ENCODE measurements around the gene NTF3.

Gene NTF3

DNA sequence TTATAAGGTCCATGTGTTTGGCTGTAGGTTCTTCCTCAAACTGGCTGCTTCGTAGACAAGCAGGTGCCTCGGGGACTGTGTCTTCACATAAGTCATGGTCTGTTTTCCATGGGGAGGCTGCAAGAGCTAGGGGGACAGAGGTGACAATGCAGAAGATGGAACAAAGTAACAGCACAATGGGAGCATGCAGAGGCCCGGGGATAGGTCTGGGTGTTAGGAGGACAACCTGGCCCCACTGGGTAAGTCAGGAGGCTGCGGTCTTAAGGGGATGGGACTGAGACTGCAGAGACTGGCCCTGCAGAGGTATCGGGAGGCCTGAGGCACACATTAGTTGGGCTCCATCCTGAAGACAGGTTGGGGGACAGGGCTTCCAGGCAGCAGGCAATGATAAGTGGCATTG lies 88.9 kb downstream of the NTF3 start:
- H3K4me2 ChIP-seq (ENCODE audit: low read depth, low read length, poor library complexity, severe bottlenecking) = no peak overlapping the region
- no peaks in the 10 kb centered on the region for H3K4me1 ChIP-seq (ENCODE audit: insufficient read depth, low read length, poor library complexity, severe bottlenecking)
- TF ChIP-seq EZH2phosphoT487 (IDR thresholded peaks at IDR 0.05; ENCODE audit: borderline replicate concordance) (no peak), CTCF (conservative IDR thresholded peaks at IDR 0.05; ENCODE audit: low read length) (no peak)
- H2AFZ ChIP-seq (ENCODE audit: low read length) = no peak overlapping the region
- no peaks in the 10 kb centered on the region for H3K27me3 ChIP-seq (ENCODE audit: insufficient read depth, low read length, poor library complexity, severe bottlenecking)
- no peaks in the 10 kb centered on the region for H3K9me2 ChIP-seq (replicated peaks; ENCODE audit: low read depth, low read length)
- H3K4me3 ChIP-seq (ENCODE audit: low read length, poor library complexity, severe bottlenecking) = no peak overlapping the region
- no peaks in the 10 kb centered on the region for H3K79me2 ChIP-seq (ENCODE audit: insufficient read depth, low read length)
- no peaks in the 10 kb centered on the region for H3K9me3 ChIP-seq (ENCODE audit: insufficient read depth, low read depth, low read length)
- no peaks in the 10 kb centered on the region for H4K20me1 ChIP-seq (ENCODE audit: insufficient read depth, low read length, poor library complexity, severe bottlenecking)
- no peaks in the 10 kb centered on the region for H3K36me3 ChIP-seq (ENCODE audit: insufficient read depth, low read length)
- no peak overlapping the region for H3K9ac ChIP-seq (ENCODE audit: low read depth, low read length, poor library complexity, severe bottlenecking)
- H3F3A ChIP-seq (ENCODE audit: low read depth) = no peaks in the 10 kb centered on the region

- Histone ChIP-seq H3K79me2 (ENCODE audit: insufficient read depth, low read length) (no peaks in the 10 kb centered on the region), H4K20me1 (ENCODE audit: insufficient read depth, low read length, poor library complexity, severe bottlenecking) (no peaks in the 10 kb centered on the region), H3K27me3 (ENCODE audit: insufficient read depth, low read length, poor library complexity, severe bottlenecking) (no peaks in the 10 kb centered on the region), H3K9ac (ENCODE audit: low read depth, low read length, poor library complexity, severe bottlenecking) (no peak overlapping the region), H3K9me3 (ENCODE audit: insufficient read depth, low read depth, low read length) (no peaks in the 10 kb centered on the region), H2AFZ (ENCODE audit: low read length) (no peak overlapping the region), H3K4me1 (ENCODE audit: insufficient read depth, low read length, poor library complexity, severe bottlenecking) (no peaks in the 10 kb centered on the region), H3F3A (ENCODE audit: low read depth) (no peaks in the 10 kb centered on the region), H3K4me2 (ENCODE audit: low read depth, low read length, poor library complexity, severe bottlenecking) (no peak overlapping the region), H3K9me2 (replicated peaks; ENCODE audit: low read depth, low read length) (no peaks in the 10 kb centered on the region), H3K4me3 (ENCODE audit: low read length, poor library complexity, severe bottlenecking) (no peak overlapping the region), H3K36me3 (ENCODE audit: insufficient read depth, low read length) (no peaks in the 10 kb centered on the region)
- no peak for TF ChIP-seq CTCF (conservative IDR thresholded peaks at IDR 0.05; ENCODE audit: low read length)
- TF ChIP-seq EZH2phosphoT487 (IDR thresholded peaks at IDR 0.05; ENCODE audit: borderline replicate concordance) = no peak
Measured at GRCh38 chr12:5521456-5522325, 89.8 kb downstream of the NTF3 start.

- Histone ChIP-seq H3K9ac (ENCODE audit: low read depth, low read length, poor library complexity, severe bottlenecking) (no peak overlapping the region), H3K4me1 (ENCODE audit: insufficient read depth, low read length, poor library complexity, severe bottlenecking) (no peaks in the 10 kb centered on the region), H3K36me3 (ENCODE audit: insufficient read depth, low read length) (no peaks in the 10 kb centered on the region), H3K27me3 (ENCODE audit: insufficient read depth, low read length, poor library complexity, severe bottlenecking) (no peaks in the 10 kb centered on the region), H3K9me2 (replicated peaks; ENCODE audit: low read depth, low read length) (no peaks in the 10 kb centered on the region), H3K4me3 (ENCODE audit: low read length, poor library complexity, severe bottlenecking) (no peak overlapping the region), H2AFZ (ENCODE audit: low read length) (no peak overlapping the region), H3K79me2 (ENCODE audit: insufficient read depth, low read length) (no peaks in the 10 kb centered on the region), H3K4me2 (ENCODE audit: low read depth, low read length, poor library complexity, severe bottlenecking) (no peak overlapping the region), H3K9me3 (ENCODE audit: insufficient read depth, low read depth, low read length) (no peaks in the 10 kb centered on the region), H4K20me1 (ENCODE audit: insufficient read depth, low read length, poor library complexity, severe bottlenecking) (no peaks in the 10 kb centered on the region), H3F3A (ENCODE audit: low read depth) (no peaks in the 10 kb centered on the region)
- TF ChIP-seq EZH2phosphoT487 (IDR thresholded peaks at IDR 0.05; ENCODE audit: borderline replicate concordance) (no peak), CTCF (conservative IDR thresholded peaks at IDR 0.05; ENCODE audit: low read length) (no peak)
Measured at GRCh38 chr12:5522432-5523335, 90.8 kb downstream of the NTF3 start.

Measured in Loucy (cell line).